RWPE2 (cell line): ENCODE measurements around the gene ARID3C.
A peak's percentile ranks its signal among the peaks of the same experiment; 100 is the strongest.

Experiments used
- ATAC-seq: fragments of 200-7000 bp; cut with Tn5 transposase; 3 replicates; pipeline ENCODE4 v1.9.1; 2021; ENCODE audit warnings: low read depth
- DNase-seq: peaks from one replicate; pipeline ENCODE4 v3.0.0-alpha.2; 2020; ENCODE audit warnings: low spot score
- H3K27ac ChIP-seq: fragments of 450-650 bp; 2 replicates; pipeline ENCODE4 v1.5.1; 2017; ENCODE audit warnings: mild to moderate bottlenecking; ENCODE audit not compliant: poor library complexity, severe bottlenecking
- H3K27me3 ChIP-seq: fragments of 250-450 bp; sonication (Bioruptor Pico); 2 replicates; pipeline ENCODE4 v1.5.1; 2021; ENCODE audit warnings: mild to moderate bottlenecking, moderate library complexity; ENCODE audit not compliant: insufficient read depth, poor library complexity, severe bottlenecking
- H3K36me3 ChIP-seq: fragments of 250-450 bp; sonication (Bioruptor Pico); 2 replicates; pipeline ENCODE4 v1.5.1; 2020; ENCODE audit warnings: low read depth, mild to moderate bottlenecking, moderate library complexity
- H3K4me1 ChIP-seq: fragments of 250-450 bp; sonication (Bioruptor Pico); 2 replicates; pipeline ENCODE4 v1.5.1; 2021; ENCODE audit warnings: mild to moderate bottlenecking, moderate library complexity; ENCODE audit not compliant: insufficient read depth, poor library complexity, severe bottlenecking
- H3K4me3 ChIP-seq: fragments of 250-450 bp; sonication (Bioruptor Pico); 2 replicates; pipeline ENCODE4 v1.5.1; 2021; ENCODE audit warnings: mild to moderate bottlenecking, moderate library complexity; ENCODE audit not compliant: severe bottlenecking
- H3K9me3 ChIP-seq: fragments of 250-450 bp; sonication (Bioruptor Pico); 2 replicates; pipeline ENCODE4 v1.5.1; 2021; ENCODE audit warnings: mild to moderate bottlenecking, moderate library complexity; ENCODE audit not compliant: severe bottlenecking
- TF ChIP-seq, protein P1 (sequence below): fragments of 450-650 bp; IDR thresholded peaks from one replicate; pipeline ENCODE4 v1.5.1; 2017; ENCODE audit warnings: mild to moderate bottlenecking, moderate library complexity; ENCODE audit not compliant: poor library complexity, severe bottlenecking

The ARID3C gene

GRCh38 chr9:34630402-34631154, 1.7 kb upstream of the ARID3C start:
- TF ChIP-seq, protein P1, sequence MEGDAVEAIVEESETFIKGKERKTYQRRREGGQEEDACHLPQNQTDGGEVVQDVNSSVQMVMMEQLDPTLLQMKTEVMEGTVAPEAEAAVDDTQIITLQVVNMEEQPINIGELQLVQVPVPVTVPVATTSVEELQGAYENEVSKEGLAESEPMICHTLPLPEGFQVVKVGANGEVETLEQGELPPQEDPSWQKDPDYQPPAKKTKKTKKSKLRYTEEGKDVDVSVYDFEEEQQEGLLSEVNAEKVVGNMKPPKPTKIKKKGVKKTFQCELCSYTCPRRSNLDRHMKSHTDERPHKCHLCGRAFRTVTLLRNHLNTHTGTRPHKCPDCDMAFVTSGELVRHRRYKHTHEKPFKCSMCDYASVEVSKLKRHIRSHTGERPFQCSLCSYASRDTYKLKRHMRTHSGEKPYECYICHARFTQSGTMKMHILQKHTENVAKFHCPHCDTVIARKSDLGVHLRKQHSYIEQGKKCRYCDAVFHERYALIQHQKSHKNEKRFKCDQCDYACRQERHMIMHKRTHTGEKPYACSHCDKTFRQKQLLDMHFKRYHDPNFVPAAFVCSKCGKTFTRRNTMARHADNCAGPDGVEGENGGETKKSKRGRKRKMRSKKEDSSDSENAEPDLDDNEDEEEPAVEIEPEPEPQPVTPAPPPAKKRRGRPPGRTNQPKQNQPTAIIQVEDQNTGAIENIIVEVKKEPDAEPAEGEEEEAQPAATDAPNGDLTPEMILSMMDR, result no peak
- peaks cover 7% of the 10 kb centered on the region; the same call in 1 of the 2 replicates for H3K36me3 ChIP-seq
- no peaks in the 10 kb centered on the region for H3K9me3 ChIP-seq
- H3K4me1 ChIP-seq, result peaks cover 2% of the 10 kb centered on the region
- DNase-seq, result no peak
- no peak overlapping the region for H3K27ac ChIP-seq
- no peak for ATAC-seq
- peaks cover 42% of the 10 kb centered on the region for H3K27me3 ChIP-seq
- H3K4me3 ChIP-seq, result no peak overlapping the region

- Histone ChIP-seq H3K36me3 (peaks cover under 1% of the 10 kb centered on the region; the same call in 1 of the 2 replicates), H3K4me3 (no peak overlapping the region), H3K27me3 (peaks cover 50% of the 10 kb centered on the region)
These were observed 584 bp upstream of the ARID3C start for GRCh38 chr9:34629491-34629808.

DNA sequence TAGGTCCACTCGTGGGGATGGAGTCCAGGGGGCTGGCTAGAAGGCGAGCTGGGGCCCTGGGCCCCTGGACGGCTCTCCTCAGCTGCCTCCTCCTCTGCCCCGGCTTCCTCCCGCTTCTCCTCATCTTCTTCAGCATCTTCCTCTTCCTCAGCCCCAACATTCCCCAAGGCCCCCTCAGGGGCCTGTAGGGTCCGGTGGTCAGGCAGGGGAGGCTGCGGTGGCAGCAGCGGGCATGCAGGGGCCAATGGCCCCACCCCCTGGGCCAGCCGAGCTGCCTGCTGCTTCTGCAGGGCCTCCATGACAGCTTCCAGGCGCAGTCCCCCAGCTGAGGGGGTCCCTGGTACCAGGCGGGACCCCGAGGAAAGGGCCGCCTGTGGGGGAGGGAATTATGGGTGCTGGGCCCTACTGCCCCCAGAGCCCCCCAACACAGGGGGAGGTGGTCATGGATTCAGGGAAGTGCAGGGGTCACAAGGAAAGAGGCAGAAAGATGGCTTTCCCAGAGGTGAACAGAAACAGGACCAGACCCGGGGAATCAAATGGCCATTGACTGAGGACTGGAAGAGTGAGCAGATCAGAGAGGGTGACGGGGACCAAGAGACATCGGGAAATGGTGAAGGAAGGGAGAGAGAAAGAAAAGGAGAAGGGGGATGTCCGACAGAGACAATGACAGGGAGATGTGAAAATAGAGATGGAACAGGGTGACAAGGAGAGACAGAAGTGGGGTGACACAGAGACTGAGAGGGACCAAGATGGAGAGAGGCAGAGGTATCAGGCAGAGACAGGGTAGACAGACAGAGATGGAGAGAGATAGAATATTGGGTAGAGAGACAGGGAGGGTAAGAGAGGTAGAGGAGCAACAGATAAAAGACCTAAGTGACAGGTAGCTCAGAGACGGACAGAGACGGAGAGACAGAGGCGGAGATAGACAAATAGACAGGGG, 880 bp downstream of the ARID3C start:
- H3K27me3 ChIP-seq, result peaks cover 54% of the 10 kb centered on the region
- no peak for DNase-seq
- H3K4me1 ChIP-seq, result peaks cover 2% of the 10 kb centered on the region
- TF ChIP-seq, protein P1, result no peak
- no peaks in the 10 kb centered on the region for H3K9me3 ChIP-seq
- peak overlapping the region; percentile 20 for H3K4me3 ChIP-seq
- no peak overlapping the region for H3K27ac ChIP-seq
- ATAC-seq, result no peak
- no peaks in the 10 kb centered on the region for H3K36me3 ChIP-seq

More at GRCh38 chr9:34629491-34629808, 584 bp upstream of the ARID3C start:
- Histone ChIP-seq H3K4me1 (peaks cover 2% of the 10 kb centered on the region), H3K9me3 (no peaks in the 10 kb centered on the region), H3K27ac (no peak overlapping the region)
- no peak for ATAC-seq
- TF ChIP-seq, protein P1, result no peak
- DNase-seq, result no peak

DNA sequence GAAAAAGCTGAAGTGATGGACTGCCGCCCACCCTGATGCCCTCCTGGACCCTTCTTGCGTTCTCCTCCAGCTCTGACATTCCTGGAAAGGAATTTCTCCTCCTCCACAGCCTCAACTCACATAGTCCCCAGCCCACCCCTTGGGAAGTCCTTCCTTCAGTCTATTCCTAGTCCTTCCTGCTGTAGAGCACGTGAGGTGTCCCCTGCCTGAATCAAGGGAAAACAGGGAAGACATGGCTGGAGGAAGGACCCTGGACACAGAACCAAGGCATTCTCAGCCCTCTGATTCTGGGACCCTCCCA, 3.7 kb downstream of the ARID3C start:
- ATAC-seq, result no peak
- Histone ChIP-seq H3K27ac (no peak overlapping the region), H3K27me3 (peaks cover 51% of the 10 kb centered on the region), H3K4me1 (peaks cover 2% of the 10 kb centered on the region), H3K4me3 (no peak overlapping the region), H3K9me3 (no peaks in the 10 kb centered on the region), H3K36me3 (no peaks in the 10 kb centered on the region)
- TF ChIP-seq, protein P1, result no peak
- no peak for DNase-seq
